Muscle layer of duodenum (tissue), 2 donors: ENCODE data around the gene CDV3.

ENCODE experiments used
- H3K27ac ChIP-seq: one replicate; pipeline ENCODE4 v1.7.0; 2013; ENCODE audit warnings: mild to moderate bottlenecking, low read length
- H3K27me3 ChIP-seq: one replicate; pipeline ENCODE4 v1.7.0; 2013; ENCODE audit warnings: low read depth, mild to moderate bottlenecking, control low read depth, low read length
- H3K36me3 ChIP-seq, 2 donors: one replicate each; pipeline ENCODE4 v1.7.0; 2013; ENCODE audit warnings: low read length in 2 of 2, control low read depth in 1 of 2, mild to moderate bottlenecking in 1 of 2; ENCODE audit not compliant: insufficient read depth in 2 of 2, control insufficient read depth in 1 of 2
- H3K4me1 ChIP-seq, 2 donors: one replicate each; pipeline ENCODE4 v1.7.0; 2013; ENCODE audit warnings: low read length in 2 of 2, mild to moderate bottlenecking in 2 of 2, control low read depth in 1 of 2, moderate library complexity in 1 of 2; ENCODE audit not compliant: insufficient read depth in 2 of 2, control insufficient read depth in 1 of 2
- H3K4me3 ChIP-seq, 2 donors: one replicate each; pipeline ENCODE4 v1.7.0; 2013; ENCODE audit warnings: low read length in 2 of 2, low read depth in 1 of 2, mild to moderate bottlenecking in 1 of 2
- H3K9me3 ChIP-seq, 2 donors: one replicate each; pipeline ENCODE4 v1.7.0; 2013; ENCODE audit warnings: low read length in 2 of 2, control low read depth in 1 of 2, mild to moderate bottlenecking in 1 of 2; ENCODE audit not compliant: control insufficient read depth in 1 of 2
- donor health status: healthy.

CDV3 gene

DNA sequence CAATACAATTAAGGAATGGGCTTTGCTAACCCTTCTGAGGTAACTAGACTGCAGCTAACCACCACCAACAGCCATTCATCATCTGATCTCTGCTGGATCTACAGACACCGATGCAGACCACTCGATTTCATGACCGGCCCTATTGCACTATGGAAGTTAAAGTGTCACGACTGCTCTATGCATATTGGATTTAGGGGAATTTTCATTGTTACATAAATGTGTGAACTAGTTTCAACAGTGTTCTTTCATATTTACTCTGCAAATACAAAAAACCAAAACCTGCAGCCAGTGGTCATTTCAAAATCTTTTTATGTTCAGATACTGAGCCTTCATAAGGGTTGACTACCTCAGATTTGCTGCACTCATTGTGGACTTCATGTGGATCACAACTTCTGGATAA lies 14.5 kb downstream of the CDV3 start:
- H3K4me1 ChIP-seq, result no peaks in the 10 kb centered on the region
- no peak overlapping the region for H3K27ac ChIP-seq
- H3K36me3 ChIP-seq, result peaks cover 49 to 66% of the 10 kb centered on the region in 2 donors
- H3K9me3 ChIP-seq, result no peaks in the 10 kb centered on the region
- H3K4me3 ChIP-seq, result no peak overlapping the region
- no peaks in the 10 kb centered on the region for H3K27me3 ChIP-seq

DNA sequence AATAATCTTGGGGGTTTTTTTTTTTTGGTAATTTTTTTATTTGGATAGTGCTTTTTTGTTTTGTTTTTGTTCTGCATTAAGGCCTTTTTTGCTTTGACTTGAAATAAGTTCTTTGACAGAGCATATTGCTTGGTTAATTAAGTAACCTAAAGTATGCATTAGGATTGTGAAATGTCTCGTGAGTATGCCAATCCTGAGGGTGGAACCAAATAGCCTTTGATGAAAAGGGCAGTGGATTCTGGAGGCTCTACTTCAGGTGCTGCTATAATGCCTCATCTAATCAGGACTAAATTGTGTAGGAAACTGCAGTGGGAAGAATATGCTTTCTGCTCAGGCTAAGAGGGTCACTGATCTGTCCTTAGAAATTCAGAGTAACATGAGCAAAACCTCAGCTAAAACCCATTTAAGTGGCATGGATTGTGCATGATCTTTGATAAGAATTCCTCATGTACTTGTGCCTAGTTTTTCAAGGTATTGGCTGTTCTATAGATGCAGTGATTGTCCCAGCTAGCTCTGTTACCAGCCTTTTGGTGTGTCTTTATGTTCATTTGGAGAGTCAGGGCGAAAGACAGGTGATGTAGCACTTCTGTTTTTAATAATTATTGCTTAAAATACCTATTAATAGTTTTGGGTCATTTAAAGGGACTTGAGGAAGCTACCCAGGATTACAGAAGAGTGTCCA lies 15.4 kb downstream of the CDV3 start:
- H3K27ac ChIP-seq, result no peak overlapping the region
- no peaks in the 10 kb centered on the region for H3K27me3 ChIP-seq
- H3K36me3 ChIP-seq, result peaks cover 41 to 57% of the 10 kb centered on the region in 2 donors

DNA sequence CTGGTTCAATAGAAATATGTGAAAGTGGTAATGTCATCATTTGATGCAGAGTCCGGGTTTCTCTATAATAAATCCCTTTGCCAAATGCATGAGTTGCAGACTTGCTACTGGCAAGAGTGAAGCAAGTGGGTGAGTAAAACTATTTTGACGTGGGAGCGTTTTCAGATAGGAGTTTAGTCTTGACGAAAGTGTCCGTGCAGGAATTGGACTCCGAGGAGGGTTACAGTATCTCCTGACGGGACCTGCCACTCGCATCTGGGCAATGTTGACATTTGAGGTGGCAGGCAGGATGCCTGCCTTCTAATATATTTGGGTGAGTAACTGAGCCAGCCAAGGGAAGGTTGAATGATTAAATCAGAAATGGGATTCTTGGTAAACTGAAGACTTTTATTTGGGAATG lies 16.0 kb downstream of the CDV3 start:
- Histone ChIP-seq H3K4me3 (no peak overlapping the region), H3K36me3 (peaks cover 36 to 51% of the 10 kb centered on the region in 2 donors), H3K27ac (no peak overlapping the region), H3K27me3 (no peaks in the 10 kb centered on the region), H3K4me1 (peaks cover 0 to under 1% of the 10 kb centered on the region in 2 donors), H3K9me3 (no peaks in the 10 kb centered on the region)

More for the DNA sequence above, 15.4 kb downstream of the CDV3 start:
- H3K4me1 ChIP-seq, result no peaks in the 10 kb centered on the region
- no peak overlapping the region for H3K4me3 ChIP-seq
- no peaks in the 10 kb centered on the region for H3K9me3 ChIP-seq

DNA sequence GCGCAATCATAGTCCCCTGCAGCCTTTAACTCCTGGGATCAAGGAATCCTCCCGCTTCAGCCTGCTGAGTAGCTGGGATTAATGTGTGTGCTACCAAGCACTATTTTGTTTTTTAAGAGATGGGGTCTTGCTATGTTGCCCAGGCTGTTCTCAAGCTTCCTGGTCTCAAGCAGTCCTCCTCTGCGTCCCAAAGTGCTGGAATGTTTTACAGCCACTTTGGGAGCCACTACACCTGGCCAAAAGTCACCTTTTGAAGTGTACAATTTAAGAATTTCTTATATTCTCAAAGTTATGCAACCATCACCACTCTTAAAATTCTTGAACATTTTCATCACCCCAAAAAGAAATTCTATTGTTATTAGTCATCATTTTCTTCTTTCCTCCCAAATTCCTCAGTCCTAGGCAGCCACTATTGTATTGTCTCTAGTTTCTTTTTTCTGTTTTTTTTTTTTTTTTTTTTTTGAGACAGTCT lies 17.8 kb downstream of the CDV3 start:
- Histone ChIP-seq H3K36me3 (peaks cover 29 to 34% of the 10 kb centered on the region in 2 donors), H3K27me3 (no peaks in the 10 kb centered on the region), H3K27ac (no peak overlapping the region), H3K4me3 (no peak overlapping the region), H3K9me3 (no peaks in the 10 kb centered on the region), H3K4me1 (peaks cover 0 to 5% of the 10 kb centered on the region in 2 donors)

DNA sequence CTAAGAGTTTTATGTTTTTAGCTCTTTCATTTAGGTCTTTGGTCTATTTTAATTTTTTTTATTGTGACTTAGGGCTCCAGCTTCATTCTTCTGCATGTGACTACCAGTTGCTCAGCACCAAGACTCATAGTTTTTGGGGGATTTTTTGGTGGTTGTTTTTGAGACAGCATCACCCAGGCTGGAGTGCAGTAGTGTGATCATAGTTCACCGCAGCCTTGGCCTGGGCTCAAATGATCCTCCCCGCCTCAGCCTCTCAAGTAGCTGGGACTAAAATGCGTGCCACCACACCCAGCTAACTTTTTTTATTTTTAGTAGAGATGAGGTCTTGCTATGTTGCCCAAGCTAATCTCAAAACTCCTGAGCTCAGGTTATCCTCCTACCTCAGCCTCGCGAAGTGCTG lies 19.4 kb downstream of the CDV3 start:
- peaks cover 0 to 5% of the 10 kb centered on the region in 2 donors for H3K4me1 ChIP-seq
- H3K4me3 ChIP-seq, result no peak overlapping the region
- peaks cover 13 to 19% of the 10 kb centered on the region in 2 donors for H3K36me3 ChIP-seq
- no peak overlapping the region for H3K27ac ChIP-seq
- H3K9me3 ChIP-seq, result no peaks in the 10 kb centered on the region
- H3K27me3 ChIP-seq, result no peaks in the 10 kb centered on the region

DNA sequence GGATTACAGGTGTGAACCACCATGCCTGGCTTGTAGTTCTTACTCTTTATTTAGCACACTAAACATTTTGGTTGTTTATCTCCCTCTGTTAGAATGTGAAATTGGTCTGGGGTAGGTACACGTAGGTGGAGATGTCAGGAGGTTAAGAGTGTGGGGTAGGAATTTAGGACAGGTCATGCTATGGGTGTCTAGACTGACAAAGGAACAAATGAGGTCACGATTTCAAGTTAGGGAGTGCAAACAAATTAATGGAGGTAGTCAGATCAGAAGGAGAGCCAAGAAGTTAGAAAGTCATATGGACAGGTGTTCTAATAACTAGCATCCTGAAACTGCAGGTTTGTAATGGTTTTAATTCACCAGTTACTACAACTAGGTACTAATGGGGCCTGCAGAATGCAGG lies 19.8 kb downstream of the CDV3 start:
- Histone ChIP-seq H3K9me3 (no peaks in the 10 kb centered on the region), H3K27ac (no peak overlapping the region), H3K36me3 (peaks cover 9 to 15% of the 10 kb centered on the region in 2 donors), H3K4me1 (peaks cover 0 to 5% of the 10 kb centered on the region in 2 donors), H3K4me3 (no peak overlapping the region), H3K27me3 (no peaks in the 10 kb centered on the region)

DNA sequence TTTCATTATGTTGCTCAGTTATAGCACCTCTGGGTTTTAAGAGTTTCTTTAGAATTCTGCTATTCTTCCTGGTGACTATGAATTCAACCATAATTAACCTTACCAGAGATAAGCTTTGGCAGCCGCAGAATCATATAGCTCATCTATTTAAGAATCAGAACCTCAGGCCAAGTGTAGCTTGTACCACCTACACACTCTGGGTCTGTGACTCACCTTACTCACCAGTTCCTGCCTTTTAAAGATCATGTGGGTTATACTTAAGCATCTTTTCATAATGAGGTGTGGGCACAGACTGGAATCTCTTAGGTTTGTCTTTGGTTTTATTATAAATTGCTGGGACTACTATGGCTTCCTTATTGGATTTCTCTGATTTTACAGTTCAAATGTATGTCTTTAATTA lies 21.9 kb downstream of the CDV3 start:
- peaks cover 0 to 5% of the 10 kb centered on the region in 2 donors for H3K4me1 ChIP-seq
- H3K4me3 ChIP-seq, result no peak overlapping the region
- no peak overlapping the region for H3K27ac ChIP-seq
- no peaks in the 10 kb centered on the region for H3K27me3 ChIP-seq
- H3K9me3 ChIP-seq, result no peaks in the 10 kb centered on the region
- H3K36me3 ChIP-seq, result peaks cover 0 to under 1% of the 10 kb centered on the region in 2 donors

DNA sequence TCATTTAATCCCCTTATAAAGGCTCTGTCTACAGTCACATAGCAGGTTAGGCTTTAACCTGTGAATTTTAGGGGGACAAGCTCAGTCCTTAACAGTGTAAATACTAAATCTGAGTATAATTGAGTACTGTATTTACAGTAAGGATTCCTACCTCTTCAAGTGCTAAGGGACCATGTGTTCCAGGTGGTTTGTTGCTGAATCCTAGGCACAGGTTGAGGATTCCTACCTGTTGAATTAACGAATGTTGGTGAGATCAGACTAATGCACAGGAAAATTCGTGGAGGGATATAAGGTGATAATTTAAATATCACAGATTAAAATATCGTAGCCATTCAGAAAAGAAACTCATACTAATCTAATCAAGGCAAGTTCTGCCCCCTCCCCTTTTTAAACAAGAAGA lies 24.9 kb downstream of the CDV3 start:
- H3K4me3 ChIP-seq, result no peak overlapping the region
- no peaks in the 10 kb centered on the region for H3K9me3 ChIP-seq
- H3K27me3 ChIP-seq, result no peaks in the 10 kb centered on the region
- H3K27ac ChIP-seq, result no peak overlapping the region
- peaks cover 0 to 8% of the 10 kb centered on the region in 2 donors for H3K36me3 ChIP-seq
- H3K4me1 ChIP-seq, result peaks cover 0 to 5% of the 10 kb centered on the region in 2 donors

DNA sequence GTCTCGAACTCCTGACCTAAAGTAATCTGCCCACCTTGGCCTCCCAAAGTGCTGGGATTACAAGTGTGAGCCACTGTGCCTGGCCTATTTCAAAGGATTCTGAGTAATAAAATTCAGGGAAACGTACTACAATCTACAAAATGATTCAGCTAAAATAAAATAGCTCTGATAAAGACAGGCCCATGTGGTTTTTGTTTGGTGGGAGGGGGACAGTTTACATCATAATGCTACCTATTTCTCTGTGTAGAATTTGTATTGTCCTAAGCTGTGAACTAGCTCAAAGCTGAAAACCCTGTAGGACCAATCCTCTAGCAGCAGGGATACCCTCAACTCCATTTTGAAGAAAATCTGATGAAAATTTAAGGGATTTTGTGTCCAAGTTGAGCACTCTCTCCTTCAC lies 25.8 kb downstream of the CDV3 start:
- Histone ChIP-seq H3K9me3 (no peaks in the 10 kb centered on the region), H3K27me3 (no peaks in the 10 kb centered on the region), H3K4me3 (no peak overlapping the region), H3K36me3 (peaks cover 0 to 8% of the 10 kb centered on the region in 2 donors), H3K4me1 (peaks cover 0 to 5% of the 10 kb centered on the region in 2 donors), H3K27ac (no peak overlapping the region)

DNA sequence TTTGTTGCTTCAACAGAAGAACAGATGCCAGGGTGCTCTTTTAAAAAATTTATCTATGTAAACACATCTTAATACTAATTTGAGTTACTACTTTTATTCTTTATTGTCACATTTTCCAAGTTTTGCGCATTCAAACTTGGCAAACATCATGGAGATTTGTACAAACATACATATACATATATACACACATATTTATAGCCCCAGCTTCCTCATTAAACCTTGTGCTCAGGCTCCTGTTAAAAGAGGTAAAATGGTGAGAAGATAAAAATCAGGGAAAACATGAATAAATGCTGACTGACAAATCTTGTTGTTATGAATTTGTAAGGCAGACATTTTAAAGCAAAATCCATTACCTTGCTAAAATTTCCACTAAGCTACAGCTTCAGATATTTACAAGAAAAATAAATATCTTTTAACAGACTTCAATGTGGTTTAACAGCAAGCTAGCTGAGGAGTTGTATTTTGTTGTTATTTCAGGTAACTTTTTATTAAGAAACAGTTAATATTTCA lies 27.1 kb downstream of the CDV3 start:
- no peaks in the 10 kb centered on the region for H3K9me3 ChIP-seq
- H3K27ac ChIP-seq, result no peak overlapping the region

DNA sequence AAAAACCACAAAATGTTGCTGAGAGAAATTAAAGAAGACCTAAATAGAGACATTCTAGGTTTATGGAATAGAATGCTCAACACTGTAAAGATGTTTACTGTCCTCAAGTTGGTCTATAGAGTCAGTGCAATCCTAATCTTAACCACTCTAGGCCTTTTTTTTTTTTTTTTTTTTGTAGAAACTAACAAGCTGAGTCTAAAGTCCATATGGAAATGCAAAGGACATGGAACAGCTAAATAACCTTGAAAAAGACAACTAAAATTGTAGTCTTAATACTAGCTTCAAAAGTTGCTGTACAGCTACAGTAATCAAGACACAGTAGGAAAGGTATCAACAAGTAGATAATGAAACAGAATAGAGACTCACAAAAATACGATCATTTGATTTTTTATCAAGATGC lies 32.9 kb downstream of the CDV3 start:
- H3K4me3 ChIP-seq, result no peak overlapping the region
- H3K27me3 ChIP-seq, result no peaks in the 10 kb centered on the region
- H3K4me1 ChIP-seq, result no peaks in the 10 kb centered on the region
- peaks cover 21 to 40% of the 10 kb centered on the region in 2 donors for H3K36me3 ChIP-seq
- no peaks in the 10 kb centered on the region for H3K9me3 ChIP-seq
- no peak overlapping the region for H3K27ac ChIP-seq

More for the DNA sequence above, 27.1 kb downstream of the CDV3 start:
- H3K4me3 ChIP-seq, result no peak overlapping the region
- H3K36me3 ChIP-seq, result peaks cover 0 to 8% of the 10 kb centered on the region in 2 donors
- no peaks in the 10 kb centered on the region for H3K4me1 ChIP-seq
- no peaks in the 10 kb centered on the region for H3K27me3 ChIP-seq
